ENCODE measurements around the gene SLC35F3.

GRCh38 chr1:233867028-233867427, 37.4 kb upstream of the SLC35F3 start:
- no peak for TF ChIP-seq CTCF (IDR thresholded peaks at IDR 0.05; ENCODE audit: poor library complexity, severe bottlenecking)
- no peak for TF ChIP-seq POLR2AphosphoS5 (IDR thresholded peaks at IDR 0.05)
- no peak for TF ChIP-seq EZH2 (IDR thresholded peaks at IDR 0.05; ENCODE audit: borderline replicate concordance, insufficient read depth, low read length, poor library complexity, severe bottlenecking)
- no peak for TF ChIP-seq REST (IDR thresholded peaks at IDR 0.05; ENCODE audit: borderline replicate concordance)
- no peak for TF ChIP-seq MXI1 (conservative IDR thresholded peaks at IDR 0.05; ENCODE audit: poor library complexity, severe bottlenecking)
- TF ChIP-seq EP300 (conservative IDR thresholded peaks at IDR 0.05; ENCODE audit: poor library complexity, severe bottlenecking) = no peak
- TF ChIP-seq RAD21 (conservative IDR thresholded peaks at IDR 0.05) = no peak
- TF ChIP-seq TAF1 (IDR thresholded peaks at IDR 0.05; ENCODE audit: low read depth) = no peak
